NCI-H524 (cell line): ENCODE data around the gene SLC22A2.

Experiments used
- DNase-seq, 2 experiments: peaks; one replicate each; lab custom pipeline; 2025; lab: John Stamatoyannopoulos, UW

SLC22A2 gene

DNA sequence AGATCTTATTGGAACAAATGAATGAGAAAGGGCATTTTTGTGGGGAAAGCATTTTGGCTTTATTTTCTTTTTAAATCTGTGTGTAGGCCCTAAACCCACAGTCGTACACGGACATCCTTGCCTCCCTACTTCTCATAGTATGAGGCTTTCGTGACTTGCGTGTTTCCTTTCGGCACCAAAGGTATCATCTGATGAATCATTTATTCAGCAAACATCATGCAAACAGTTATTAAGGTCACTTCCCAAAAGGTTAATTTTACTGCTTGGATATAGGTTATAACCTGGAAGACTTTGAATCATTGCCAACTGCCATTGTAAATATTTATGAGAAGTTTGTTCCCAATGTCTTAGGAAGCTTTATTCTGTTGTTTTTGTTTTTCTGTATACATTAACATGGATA, 15.1 kb upstream of the SLC22A2 start:
- no peak for DNase-seq

DNA sequence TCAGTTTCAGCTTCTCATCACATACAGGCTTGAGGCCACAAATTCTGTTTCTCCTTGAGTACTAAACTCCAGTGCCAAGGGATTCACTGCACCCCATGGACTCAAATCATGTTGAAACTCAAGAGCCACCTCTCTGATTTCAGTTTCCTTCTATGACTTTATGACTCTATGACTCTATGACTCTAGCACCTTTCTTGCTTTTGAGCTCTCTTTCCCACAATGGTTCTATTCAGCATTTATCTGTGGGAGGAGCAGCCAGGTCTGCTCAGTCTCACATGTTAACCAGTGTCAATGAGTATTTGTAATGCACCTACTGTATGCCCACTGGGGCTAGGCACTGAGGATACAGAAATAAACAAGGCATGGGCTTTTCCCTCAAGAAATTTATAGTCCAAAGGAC, 14.6 kb upstream of the SLC22A2 start:
- DNase-seq, result no peak

- no peak for DNase-seq
Measured at GRCh38 chr6:160272707-160273106, 14.1 kb upstream of the SLC22A2 start.

GRCh38 chr6:160270347-160270746, 11.7 kb upstream of the SLC22A2 start:
- no peak for DNase-seq

DNA sequence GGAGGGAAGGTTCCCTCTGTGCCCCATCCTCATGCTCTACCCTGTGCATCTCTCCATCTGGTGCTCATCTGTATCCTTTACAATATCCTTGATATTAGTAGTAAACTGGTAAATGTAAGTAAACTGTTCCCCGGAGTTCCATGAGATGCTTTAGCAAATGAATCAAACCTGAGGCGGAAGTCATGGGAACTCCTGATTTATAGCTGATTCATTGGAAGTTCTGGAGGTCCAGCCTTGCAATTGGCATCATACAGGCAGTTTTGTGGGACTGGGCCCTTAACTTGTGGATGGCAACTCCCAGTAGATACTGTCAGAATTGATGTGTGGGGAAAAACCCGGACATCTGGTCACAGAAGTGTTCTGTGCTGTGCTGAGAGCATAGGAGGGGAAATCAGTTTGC, 11.2 kb upstream of the SLC22A2 start:
- DNase-seq, result no peak

DNA sequence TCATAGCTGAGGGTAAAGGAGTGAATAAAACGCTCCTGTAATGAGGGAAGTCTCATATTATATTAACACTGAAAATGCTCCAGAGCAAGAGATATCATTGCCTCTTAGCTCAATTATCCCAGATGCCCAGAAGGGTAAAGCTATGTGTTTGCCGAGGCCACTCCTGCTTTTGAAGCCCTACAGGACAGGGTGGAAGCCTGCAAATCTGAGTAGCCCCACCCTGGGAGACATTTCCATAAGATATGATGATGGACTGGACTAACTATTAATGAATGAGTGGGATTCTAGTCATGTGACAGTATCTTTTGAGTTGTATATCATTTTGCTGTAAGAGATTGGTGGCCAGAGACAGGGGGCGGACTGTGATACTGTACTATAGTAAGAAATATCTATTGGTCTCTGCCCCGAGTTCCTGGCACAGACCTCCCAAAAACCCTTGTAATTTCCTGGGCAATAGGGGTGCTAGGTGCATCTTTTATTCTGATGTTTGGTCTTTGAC, 10.5 kb upstream of the SLC22A2 start:
- DNase-seq, result no peak

GRCh38 chr6:160267102-160267501, 8.5 kb upstream of the SLC22A2 start:
- DNase-seq, result no peak

DNA sequence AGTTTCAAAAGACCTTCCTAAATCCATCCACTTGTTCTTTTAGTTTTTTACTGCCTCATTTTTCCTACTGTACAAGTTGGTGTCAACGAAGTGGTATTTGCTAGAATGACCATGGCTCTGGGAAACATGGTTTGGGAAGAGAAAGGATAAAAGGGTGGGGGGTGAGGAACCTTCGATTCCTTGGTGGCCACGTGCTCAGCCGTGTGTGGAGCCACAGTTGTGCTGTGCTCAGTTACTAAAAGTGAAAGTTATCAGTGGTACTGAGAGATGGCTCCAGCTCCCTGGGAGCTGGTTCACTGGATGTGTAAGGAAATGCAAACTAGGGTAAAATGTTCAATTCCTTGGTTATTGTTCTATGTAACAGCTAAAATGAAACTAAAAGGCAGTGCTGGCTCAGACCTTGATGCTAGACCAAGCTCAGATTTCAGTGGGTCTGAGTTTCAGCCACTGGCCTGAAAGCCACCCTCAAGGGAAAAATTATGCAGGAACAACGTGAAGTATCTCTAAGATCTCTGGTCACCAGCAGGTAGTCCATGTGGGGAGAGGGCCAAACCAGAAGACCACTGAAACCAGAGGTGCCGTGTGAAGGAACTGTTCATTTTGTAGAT, 7.4 kb upstream of the SLC22A2 start:
- no peak for DNase-seq

GRCh38 chr6:160264061-160264612, 5.5 kb upstream of the SLC22A2 start:
- no peak for DNase-seq

DNA sequence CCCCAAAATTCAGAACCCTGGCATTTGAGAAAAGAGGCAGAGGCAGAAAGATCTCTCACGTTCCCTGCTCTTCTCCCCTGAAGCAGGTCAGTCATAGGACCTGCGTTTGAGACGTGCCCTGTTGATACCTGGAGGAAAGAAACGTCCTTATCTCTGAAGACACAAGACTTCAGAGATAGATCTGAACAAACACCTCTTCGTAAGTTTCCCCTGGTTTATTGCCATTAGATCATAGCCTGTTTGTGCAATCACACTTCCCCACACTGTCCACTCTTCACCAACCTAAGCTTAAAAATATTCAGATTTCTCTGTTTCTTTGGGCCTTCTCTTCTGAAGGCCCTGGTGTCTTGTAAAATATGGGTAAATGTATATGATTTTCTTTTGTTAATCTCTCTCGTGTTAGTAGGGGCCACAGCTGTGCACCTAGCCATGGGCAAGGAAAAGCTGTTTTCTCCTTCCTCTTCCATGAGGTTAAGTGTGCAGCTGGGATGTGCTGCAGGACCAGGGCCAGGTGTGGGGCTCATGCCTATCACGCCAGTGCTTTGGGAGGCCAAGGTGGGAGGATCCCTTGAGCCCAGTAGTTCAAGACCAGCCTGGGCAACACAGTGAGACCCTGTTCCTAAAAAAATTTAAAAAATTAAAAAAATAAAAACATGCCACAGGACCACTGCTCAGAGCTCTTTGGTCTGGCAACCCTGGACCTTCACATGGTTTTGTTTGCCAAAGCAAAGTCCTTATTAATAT, 4.7 kb upstream of the SLC22A2 start:
- DNase-seq, result no peak

- peak in 1 of 2 experiments; percentile 17 for DNase-seq
Measured at GRCh38 chr6:160261991-160262680, 3.5 kb upstream of the SLC22A2 start.

- DNase-seq, result no peak
Measured at GRCh38 chr6:160260803-160261450, 2.3 kb upstream of the SLC22A2 start.

DNA sequence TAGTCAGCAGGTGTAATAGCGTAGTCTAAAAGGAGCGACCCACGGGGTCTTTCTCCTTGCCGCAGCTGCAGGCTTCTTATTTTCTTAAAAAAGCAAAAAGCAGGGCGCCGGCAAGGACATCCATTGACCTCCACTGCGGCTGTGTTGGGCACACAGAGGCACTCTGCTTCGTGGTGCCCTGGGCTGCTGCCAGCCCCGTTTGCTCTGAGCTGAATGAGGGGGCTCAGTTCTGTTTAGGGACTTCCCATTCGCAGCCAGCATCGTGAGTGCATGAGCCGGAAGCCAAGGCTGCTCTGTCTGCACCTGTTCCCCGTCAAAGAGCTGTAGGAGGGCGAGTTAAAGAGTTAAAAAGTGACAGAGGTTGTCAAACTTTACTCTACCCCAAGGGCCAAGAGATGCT, 1.7 kb upstream of the SLC22A2 start:
- no peak for DNase-seq

GRCh38 chr6:160259598-160259997, 977 bp upstream of the SLC22A2 start:
- no peak for DNase-seq

- no peak for DNase-seq
Measured at GRCh38 chr6:160259143-160259425, 463 bp upstream of the SLC22A2 start.

GRCh38 chr6:160256445-160256844, 2.2 kb downstream of the SLC22A2 start:
- no peak for DNase-seq

- DNase-seq, result no peak
Measured at GRCh38 chr6:160254467-160255312, 3.9 kb downstream of the SLC22A2 start.

DNA sequence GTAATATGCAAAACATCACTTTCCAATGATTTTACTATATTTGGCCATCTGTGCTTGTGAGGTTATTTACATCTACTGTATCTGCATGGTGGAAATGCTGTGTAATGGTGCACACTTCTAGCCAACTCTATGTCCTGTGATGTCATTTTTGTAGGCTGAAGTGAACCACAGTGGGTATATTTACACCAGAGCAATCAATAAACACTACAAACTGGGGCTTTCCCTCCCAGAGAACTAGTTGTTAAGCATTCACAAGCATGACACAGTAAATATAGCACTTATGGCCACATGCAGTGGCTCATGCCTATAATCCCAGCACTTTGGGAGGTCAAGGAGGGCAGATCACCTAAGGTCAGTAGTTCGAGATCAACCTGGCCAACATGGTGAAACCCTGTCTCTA, 4.9 kb downstream of the SLC22A2 start:
- no peak for DNase-seq

- no peak for DNase-seq
Measured at GRCh38 chr6:160253292-160253691, 5.3 kb downstream of the SLC22A2 start.

- no peak for DNase-seq
Measured at GRCh38 chr6:160252073-160252813, 6.4 kb downstream of the SLC22A2 start.

GRCh38 chr6:160249671-160250070, 8.9 kb downstream of the SLC22A2 start:
- DNase-seq, result no peak
